Astrocyte of the cerebellum (primary cell): ENCODE results near the gene RANBP3.

Experiments used
- DNase-seq: peaks from one replicate; pipeline ENCODE4 v3.0.0-alpha.2; 2011; ENCODE audit warnings: low read depth
- H3K4me3 ChIP-seq: 2 replicates; pipeline ENCODE4 v1.5.1; 2011; ENCODE audit warnings: mild to moderate bottlenecking, low read depth, low read length, moderate library complexity
- CTCF ChIP-seq: IDR thresholded peaks from 2 replicates; pipeline ENCODE4 v1.5.1; 2012; ENCODE audit warnings: low read length, low read depth, moderate library complexity, mild to moderate bottlenecking; ENCODE audit errors: missing control alignments
- in situ Hi-C: cut with HindIII; loops from 2 replicates; pipeline ENCODE4 v1.10.0; 2017; ENCODE audit warnings: low sequenced_read_pairs

The RANBP3 gene

GRCh38 chr19:5943045-5943444 is 34.9 kb downstream of the RANBP3 start:
- in situ Hi-C loops, result no loop called here

GRCh38 chr19:5941673-5942072 is 36.3 kb downstream of the RANBP3 start:
- no peak for DNase-seq
- H3K4me3 ChIP-seq, result no peak overlapping the region
- in situ Hi-C loops, result no loop called here
- no peak for TF ChIP-seq CTCF

More at GRCh38 chr19:5943045-5943444, 34.9 kb downstream of the RANBP3 start:
- no peak overlapping the region for H3K4me3 ChIP-seq
- TF ChIP-seq CTCF, result no peak
- DNase-seq, result no peak

- in situ Hi-C loops, result no loop called here
- no peak overlapping the region for H3K4me3 ChIP-seq
- no peak for DNase-seq
- TF ChIP-seq CTCF, result no peak
These were observed 37.4 kb downstream of the RANBP3 start for GRCh38 chr19:5940260-5941208.

- no peak overlapping the region for H3K4me3 ChIP-seq
- DNase-seq, result no peak
- in situ Hi-C loops, result no loop called here
- no peak for TF ChIP-seq CTCF
These were observed 40.4 kb downstream of the RANBP3 start for GRCh38 chr19:5937550-5937949.

GRCh38 chr19:5936292-5936592 is 41.7 kb downstream of the RANBP3 start:
- DNase-seq, result no peak
- in situ Hi-C loops, result no loop called here
- no peak for TF ChIP-seq CTCF
- no peak overlapping the region for H3K4me3 ChIP-seq

GRCh38 chr19:5935473-5936291 is 42.3 kb downstream of the RANBP3 start:
- TF ChIP-seq CTCF, result no peak
- no peak overlapping the region for H3K4me3 ChIP-seq
- no peak for DNase-seq
- in situ Hi-C loops, result no loop called here
